Measurements from ENCODE around the gene KLK7.

GRCh38 chr19:50932690-50933083 is 51.0 kb downstream of the KLK7 start:
- no peak for TF ChIP-seq POLR2AphosphoS5 (IDR thresholded peaks at IDR 0.05; ENCODE audit: low read depth, low read length)
- no peak for TF ChIP-seq POLR2A (IDR thresholded peaks at IDR 0.05; ENCODE audit: low read depth, low read length)
- TF ChIP-seq TAF1 (IDR thresholded peaks at IDR 0.05; ENCODE audit: low read depth, low read length): no peak
- TF ChIP-seq SPI1 (IDR thresholded peaks at IDR 0.05; ENCODE audit: low read depth, low read length): no peak
- no peak for TF ChIP-seq PAX5 (IDR thresholded peaks at IDR 0.05; ENCODE audit: insufficient read depth, low read length, severe bottlenecking)
